Hepatocyte (in vitro differentiated cells): ENCODE results near the gene UTP4.

Experiments
- EZH2 ChIP-seq: fragments of 200-600 bp; sonication (generic); IDR thresholded peaks from 2 replicates; pipeline ENCODE4 v1.6.1; 2016; ENCODE audit warnings: antibody characterized with exemption, mild to moderate bottlenecking, borderline replicate concordance
- EZH2phosphoT487 ChIP-seq: fragments of 200-600 bp; sonication (generic); IDR thresholded peaks from one replicate; pipeline ENCODE4 v1.6.1; 2018; ENCODE audit warnings: antibody characterized with exemption, mild to moderate bottlenecking, low read depth, moderate library complexity; ENCODE audit not compliant: unreplicated experiment, severe bottlenecking
- TF ChIP-seq, protein P1 (sequence below): fragments of 200-600 bp; sonication (generic); IDR thresholded peaks from 2 replicates; pipeline ENCODE4 v1.5.1; 2016; ENCODE audit warnings: antibody characterized with exemption, mild to moderate bottlenecking; ENCODE audit not compliant: poor library complexity

DNA sequence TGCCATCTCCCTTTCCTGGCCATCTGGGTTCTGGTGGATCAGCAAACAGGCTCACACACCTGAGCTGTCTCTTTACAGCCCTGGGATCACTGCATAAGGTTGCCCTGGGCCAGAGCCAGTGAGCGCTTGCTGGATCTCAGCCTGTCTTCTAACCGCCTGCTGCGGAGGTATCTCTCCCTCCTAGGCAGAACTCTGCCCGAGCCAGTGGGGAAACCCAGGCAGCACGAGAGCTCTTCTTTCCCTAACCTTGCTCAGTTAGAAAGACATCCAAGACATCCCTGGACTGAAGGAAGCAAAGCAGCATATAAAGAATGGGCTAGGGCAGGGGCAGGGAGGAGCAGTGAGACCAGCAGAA, 20.6 kb upstream of the UTP4 start:
- TF ChIP-seq, protein P1, sequence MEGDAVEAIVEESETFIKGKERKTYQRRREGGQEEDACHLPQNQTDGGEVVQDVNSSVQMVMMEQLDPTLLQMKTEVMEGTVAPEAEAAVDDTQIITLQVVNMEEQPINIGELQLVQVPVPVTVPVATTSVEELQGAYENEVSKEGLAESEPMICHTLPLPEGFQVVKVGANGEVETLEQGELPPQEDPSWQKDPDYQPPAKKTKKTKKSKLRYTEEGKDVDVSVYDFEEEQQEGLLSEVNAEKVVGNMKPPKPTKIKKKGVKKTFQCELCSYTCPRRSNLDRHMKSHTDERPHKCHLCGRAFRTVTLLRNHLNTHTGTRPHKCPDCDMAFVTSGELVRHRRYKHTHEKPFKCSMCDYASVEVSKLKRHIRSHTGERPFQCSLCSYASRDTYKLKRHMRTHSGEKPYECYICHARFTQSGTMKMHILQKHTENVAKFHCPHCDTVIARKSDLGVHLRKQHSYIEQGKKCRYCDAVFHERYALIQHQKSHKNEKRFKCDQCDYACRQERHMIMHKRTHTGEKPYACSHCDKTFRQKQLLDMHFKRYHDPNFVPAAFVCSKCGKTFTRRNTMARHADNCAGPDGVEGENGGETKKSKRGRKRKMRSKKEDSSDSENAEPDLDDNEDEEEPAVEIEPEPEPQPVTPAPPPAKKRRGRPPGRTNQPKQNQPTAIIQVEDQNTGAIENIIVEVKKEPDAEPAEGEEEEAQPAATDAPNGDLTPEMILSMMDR: no peak
- no peak for TF ChIP-seq EZH2
- TF ChIP-seq EZH2phosphoT487: no peak
